MM.1S (cell line): ENCODE results near the gene COX8C.

Experiments
- DNase-seq: peaks from one replicate; pipeline ENCODE4 v3.0.0-alpha.2; 2015
- H2AFZ ChIP-seq: fragments of 300-600 bp; sonication (generic); 2 replicates; pipeline ENCODE4 v1.6.0; 2016; ENCODE audit warnings: antibody characterized with exemption, low read length
- H3F3A ChIP-seq: fragments of 300-600 bp; sonication (generic); 2 replicates; pipeline ENCODE4 v1.6.1; 2016; ENCODE audit warnings: mild to moderate bottlenecking, antibody characterized with exemption, low read length, moderate library complexity, mixed read lengths; ENCODE audit not compliant: insufficient read depth
- H3K27ac ChIP-seq: fragments of 300-600 bp; sonication (generic); 2 replicates; pipeline ENCODE4 v1.5.1; 2016; ENCODE audit warnings: mild to moderate bottlenecking, low read length
- H3K27me3 ChIP-seq: fragments of 300-600 bp; sonication (generic); replicated peaks from 2 replicates; pipeline ENCODE4 v1.6.0; 2016; ENCODE audit warnings: low read length; ENCODE audit not compliant: insufficient read depth
- H3K36me3 ChIP-seq: fragments of 300-600 bp; sonication (generic); replicated peaks from 2 replicates; pipeline ENCODE4 v1.6.1; 2016; ENCODE audit warnings: mild to moderate bottlenecking, low read length, mixed read lengths; ENCODE audit not compliant: insufficient read depth
- H3K4me1 ChIP-seq: fragments of 300-600 bp; sonication (generic); 2 replicates; pipeline ENCODE4 v1.6.1; 2016; ENCODE audit warnings: low read length, mixed read lengths
- H3K4me2 ChIP-seq: fragments of 300-600 bp; sonication (generic); 2 replicates; pipeline ENCODE4 v1.6.0; 2016; ENCODE audit warnings: low read depth, low read length
- H3K4me3 ChIP-seq: fragments of 300-600 bp; sonication (generic); 2 replicates; pipeline ENCODE4 v1.5.1; 2016; ENCODE audit warnings: low read length, mixed read lengths
- H3K79me2 ChIP-seq: fragments of 300-600 bp; sonication (generic); 2 replicates; pipeline ENCODE4 v1.6.1; 2016; ENCODE audit warnings: mixed run types, low read length, mixed read lengths
- H3K9ac ChIP-seq: fragments of 300-600 bp; sonication (generic); 2 replicates; pipeline ENCODE4 v1.6.1; 2016; ENCODE audit warnings: low read length, mixed read lengths
- H3K9me2 ChIP-seq: fragments of 300-600 bp; sonication (generic); replicated peaks from 2 replicates; pipeline ENCODE4 v1.6.1; 2016; ENCODE audit warnings: mild to moderate bottlenecking, low read length, mixed read lengths; ENCODE audit not compliant: insufficient read depth
- H3K9me3 ChIP-seq: fragments of 300-600 bp; sonication (generic); replicated peaks from 2 replicates; pipeline ENCODE4 v1.6.1; 2016; ENCODE audit warnings: mild to moderate bottlenecking, low read length, mixed read lengths; ENCODE audit not compliant: insufficient read depth
- H4K20me1 ChIP-seq: fragments of 300-600 bp; sonication (generic); 2 replicates; pipeline ENCODE4 v1.6.1; 2016; ENCODE audit warnings: mild to moderate bottlenecking, low read length, moderate library complexity, mixed read lengths; ENCODE audit not compliant: insufficient read depth
- EZH2 ChIP-seq: fragments of 300-600 bp; sonication (generic); optimal IDR thresholded peaks from 2 replicates; pipeline ENCODE3; 2017; ENCODE audit warnings: low read depth, mild to moderate bottlenecking, antibody characterized with exemption, low read length, mixed read lengths
- EZH2phosphoT487 ChIP-seq: fragments of 300-600 bp; sonication (generic); IDR thresholded peaks from 2 replicates; pipeline ENCODE4 v1.6.1; 2018; ENCODE audit warnings: antibody characterized with exemption, low read length
- TF ChIP-seq, protein P1 (sequence below): fragments of 300-600 bp; sonication (generic); IDR thresholded peaks from 2 replicates; pipeline ENCODE4 v1.5.1; 2016; ENCODE audit warnings: antibody characterized with exemption, low read length, mixed read lengths

COX8C gene

DNA sequence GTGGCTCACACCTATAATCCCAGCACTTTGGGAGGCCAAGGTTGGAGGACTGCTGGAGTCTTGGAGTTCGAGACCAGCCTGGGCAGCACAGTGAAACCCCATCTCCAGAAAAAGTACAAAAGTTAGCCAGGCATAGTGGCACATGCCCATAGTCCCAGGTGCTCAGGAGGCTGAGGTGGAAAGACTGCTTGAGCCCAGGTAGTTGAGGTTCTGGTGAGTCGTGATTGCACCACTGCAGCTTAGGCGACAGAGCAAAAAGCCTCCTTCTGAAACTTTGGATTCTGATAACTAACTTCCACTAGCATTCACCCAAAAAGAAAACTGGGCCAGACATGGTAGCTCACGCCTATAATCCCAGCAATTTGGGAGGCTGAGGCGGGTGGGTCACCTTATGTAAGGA lies 20.8 kb upstream of the COX8C start:
- H3K27me3 ChIP-seq: no peaks in the 10 kb centered on the region
- H3K9me3 ChIP-seq: no peaks in the 10 kb centered on the region
- peaks cover 6% of the 10 kb centered on the region; the same call in 1 of the 2 replicates for H3F3A ChIP-seq
- no peak overlapping the region for H3K9ac ChIP-seq
- TF ChIP-seq EZH2: no peak
- TF ChIP-seq EZH2phosphoT487: no peak
- TF ChIP-seq, protein P1, sequence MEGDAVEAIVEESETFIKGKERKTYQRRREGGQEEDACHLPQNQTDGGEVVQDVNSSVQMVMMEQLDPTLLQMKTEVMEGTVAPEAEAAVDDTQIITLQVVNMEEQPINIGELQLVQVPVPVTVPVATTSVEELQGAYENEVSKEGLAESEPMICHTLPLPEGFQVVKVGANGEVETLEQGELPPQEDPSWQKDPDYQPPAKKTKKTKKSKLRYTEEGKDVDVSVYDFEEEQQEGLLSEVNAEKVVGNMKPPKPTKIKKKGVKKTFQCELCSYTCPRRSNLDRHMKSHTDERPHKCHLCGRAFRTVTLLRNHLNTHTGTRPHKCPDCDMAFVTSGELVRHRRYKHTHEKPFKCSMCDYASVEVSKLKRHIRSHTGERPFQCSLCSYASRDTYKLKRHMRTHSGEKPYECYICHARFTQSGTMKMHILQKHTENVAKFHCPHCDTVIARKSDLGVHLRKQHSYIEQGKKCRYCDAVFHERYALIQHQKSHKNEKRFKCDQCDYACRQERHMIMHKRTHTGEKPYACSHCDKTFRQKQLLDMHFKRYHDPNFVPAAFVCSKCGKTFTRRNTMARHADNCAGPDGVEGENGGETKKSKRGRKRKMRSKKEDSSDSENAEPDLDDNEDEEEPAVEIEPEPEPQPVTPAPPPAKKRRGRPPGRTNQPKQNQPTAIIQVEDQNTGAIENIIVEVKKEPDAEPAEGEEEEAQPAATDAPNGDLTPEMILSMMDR: no peak
- H3K4me2 ChIP-seq: no peak overlapping the region
- no peaks in the 10 kb centered on the region for H4K20me1 ChIP-seq
- no peaks in the 10 kb centered on the region for H3K9me2 ChIP-seq
- H3K79me2 ChIP-seq: peaks cover 100% of the 10 kb centered on the region
- DNase-seq: no peak
- no peaks in the 10 kb centered on the region for H3K36me3 ChIP-seq
- no peak overlapping the region for H3K27ac ChIP-seq
- H3K4me1 ChIP-seq: 0 out of 2 replicates have a peak, but pooled peaks cover 3% of the 10 kb centered on the region
- H3K4me3 ChIP-seq: no peak overlapping the region
- no peak overlapping the region for H2AFZ ChIP-seq

DNA sequence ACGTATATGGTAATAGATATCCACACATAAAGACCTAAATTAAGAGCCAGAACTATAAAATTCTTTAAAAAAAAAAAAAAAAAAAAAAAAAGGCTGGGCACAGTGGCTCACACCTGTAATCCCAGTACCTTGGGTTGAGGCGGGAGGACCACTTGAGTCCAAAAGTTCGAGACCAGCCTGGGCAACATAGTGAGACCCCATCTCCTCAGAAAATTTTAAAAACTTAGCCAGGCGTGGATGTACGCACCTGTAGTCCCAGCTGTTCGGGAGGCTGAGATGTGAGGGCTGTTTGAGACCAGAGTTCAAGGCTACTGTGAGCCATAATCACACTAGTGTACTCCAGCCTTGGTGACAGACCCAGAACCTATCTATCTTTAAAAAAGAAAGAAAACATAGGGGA lies 18.4 kb upstream of the COX8C start:
- peaks cover 87% of the 10 kb centered on the region for H3K79me2 ChIP-seq
- peaks cover 9% of the 10 kb centered on the region; the same call in 1 of the 2 replicates for H3F3A ChIP-seq
- no peaks in the 10 kb centered on the region for H3K9me3 ChIP-seq
- H3K4me1 ChIP-seq: 0 out of 2 replicates have a peak, but pooled peaks cover 3% of the 10 kb centered on the region
- no peak overlapping the region for H2AFZ ChIP-seq
- no peak overlapping the region for H3K27ac ChIP-seq
- no peaks in the 10 kb centered on the region for H3K36me3 ChIP-seq
- no peak overlapping the region for H3K9ac ChIP-seq
- no peak for TF ChIP-seq EZH2
- TF ChIP-seq, protein P1: no peak
- TF ChIP-seq EZH2phosphoT487: no peak
- no peaks in the 10 kb centered on the region for H3K27me3 ChIP-seq
- H3K9me2 ChIP-seq: no peaks in the 10 kb centered on the region
- no peaks in the 10 kb centered on the region for H4K20me1 ChIP-seq
- DNase-seq: no peak
- no peak overlapping the region for H3K4me2 ChIP-seq
- H3K4me3 ChIP-seq: no peak overlapping the region

DNA sequence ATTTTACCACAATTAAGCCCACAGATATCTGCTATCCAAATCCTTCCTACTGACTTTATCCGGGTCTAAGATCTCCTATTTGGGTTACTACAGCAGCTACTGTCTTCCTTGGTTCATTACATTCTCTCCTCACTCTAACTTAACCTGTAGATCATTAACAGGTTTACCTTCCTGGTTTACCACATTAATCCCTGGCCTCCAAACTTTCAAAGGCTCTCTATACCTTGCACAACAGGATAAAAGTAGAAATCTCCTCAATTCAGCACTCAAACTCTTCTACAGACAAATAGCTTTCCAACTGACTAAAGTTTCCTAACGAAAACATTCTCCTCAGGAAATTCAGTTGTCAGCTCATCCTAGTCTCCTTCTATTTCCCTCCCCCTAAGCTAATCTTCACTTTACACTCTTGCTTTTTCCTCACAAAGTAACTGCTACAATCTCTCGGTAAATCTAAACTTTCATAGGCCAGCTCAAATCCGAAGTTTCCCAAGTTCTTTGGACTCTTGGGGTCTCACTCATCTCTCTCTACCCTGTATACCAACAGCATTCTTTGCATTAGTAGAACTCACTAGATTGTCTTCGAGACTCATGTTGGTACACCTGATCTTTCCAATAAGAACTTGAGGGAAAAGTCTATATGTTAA lies 16.9 kb upstream of the COX8C start:
- peaks cover 72% of the 10 kb centered on the region for H3K79me2 ChIP-seq
- TF ChIP-seq EZH2 (no peak), EZH2phosphoT487 (no peak)
- TF ChIP-seq, protein P1: no peak
- no peaks in the 10 kb centered on the region for H4K20me1 ChIP-seq
- no peaks in the 10 kb centered on the region for H3K36me3 ChIP-seq
- H3K4me1 ChIP-seq: 0 out of 2 replicates have a peak, but pooled peaks cover 3% of the 10 kb centered on the region
- no peaks in the 10 kb centered on the region for H3K9me3 ChIP-seq
- no peak for DNase-seq
- H3K27ac ChIP-seq: peak overlapping the region; percentile 67; the same call in 1 of the 2 replicates
- H3K9me2 ChIP-seq: no peaks in the 10 kb centered on the region
- H3K4me3 ChIP-seq: peak overlapping the region; percentile 80
- no peaks in the 10 kb centered on the region for H3K27me3 ChIP-seq
- H3F3A ChIP-seq: peaks cover 9% of the 10 kb centered on the region; the same call in 1 of the 2 replicates
- peak overlapping the region; percentile 75 for H3K9ac ChIP-seq
- H3K4me2 ChIP-seq: peak overlapping the region; percentile 85
- H2AFZ ChIP-seq: no peak overlapping the region
